ELF-1 (cell line): ENCODE measurements around the gene DPM3.
"Not testable (repeated sequence)": the region's sequence is repeated elsewhere in the genome, so short reads cannot be mapped to it uniquely, and the experiment has no call there.

Experiments
- DNase-seq: peaks from one replicate; pipeline ENCODE4 v3.0.0-alpha.2; 2016; ENCODE audit warnings: low read depth, low spot score

The DPM3 gene, protein sequence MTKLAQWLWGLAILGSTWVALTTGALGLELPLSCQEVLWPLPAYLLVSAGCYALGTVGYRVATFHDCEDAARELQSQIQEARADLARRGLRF

GRCh38 chr1:155139895-155140629, at the start of gene DPM3:
TSS of gene DPM3 (minus strand) at chr1:155140531. CDS start at chr1:155140240, 291 bp downstream.
- DNase-seq: peak; percentile 76

GRCh38 chr1:155189926-155190325, 49.6 kb upstream of the DPM3 start:
- DNase-seq: not testable (repeated sequence)

DNA sequence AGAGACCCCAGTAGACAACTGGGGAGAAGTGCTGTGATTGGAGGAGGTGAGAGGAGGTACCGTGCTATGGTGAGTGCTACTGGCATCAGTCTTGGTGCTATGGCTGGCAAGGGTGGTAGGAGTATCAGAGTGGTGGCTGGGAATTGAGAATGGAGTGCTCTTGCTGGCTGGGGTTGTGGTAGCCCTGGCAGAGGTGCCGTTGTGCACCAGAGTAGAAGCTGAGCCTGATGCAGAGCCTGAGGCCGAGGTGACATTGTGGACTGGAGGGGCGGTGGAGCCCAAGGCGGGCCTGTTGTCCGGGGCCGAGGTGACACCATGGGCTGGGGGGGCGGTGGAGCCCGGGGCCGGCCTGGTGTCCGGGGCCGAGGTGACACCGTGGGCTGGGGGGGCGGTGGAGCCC, 47.9 kb upstream of the DPM3 start:
- DNase-seq: no peak

GRCh38 chr1:155187456-155187891, 47.1 kb upstream of the DPM3 start:
- DNase-seq: no peak

DNA sequence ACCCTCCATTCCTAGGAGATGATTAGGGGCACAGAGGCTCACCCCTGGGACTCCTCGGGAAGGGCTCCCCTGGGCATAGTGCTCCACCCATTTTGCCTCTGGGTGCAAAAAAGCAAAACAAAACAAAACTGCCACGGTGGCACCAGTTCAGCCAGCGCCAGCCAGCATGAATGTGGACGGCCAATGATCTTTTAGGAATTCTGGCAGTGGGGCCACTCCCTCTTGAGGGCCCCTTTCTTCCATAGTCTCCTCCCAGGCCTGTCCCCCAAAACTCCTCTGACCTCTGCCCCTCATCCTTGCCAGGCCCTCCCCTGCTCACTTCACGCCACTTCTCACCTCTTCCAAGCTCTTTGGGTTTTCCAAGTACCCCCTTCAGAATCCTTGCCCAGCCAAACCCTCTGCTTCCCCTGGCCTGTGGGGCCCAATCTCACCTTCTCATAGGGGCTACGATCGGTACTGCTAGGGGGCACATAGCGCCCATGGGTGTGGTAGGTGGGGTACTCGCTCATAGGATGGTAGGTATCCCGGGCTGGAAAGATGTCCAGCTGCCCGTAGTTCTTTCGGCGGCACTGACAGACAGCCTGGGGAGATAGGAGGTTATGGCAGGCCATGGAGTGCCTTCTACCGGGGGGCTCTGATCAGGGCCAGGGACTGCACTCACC, 46.6 kb upstream of the DPM3 start:
- DNase-seq: no peak

- peak; percentile 15 for DNase-seq
Observed at GRCh38 chr1:155186067-155186793, 45.9 kb upstream of the DPM3 start.

DNA sequence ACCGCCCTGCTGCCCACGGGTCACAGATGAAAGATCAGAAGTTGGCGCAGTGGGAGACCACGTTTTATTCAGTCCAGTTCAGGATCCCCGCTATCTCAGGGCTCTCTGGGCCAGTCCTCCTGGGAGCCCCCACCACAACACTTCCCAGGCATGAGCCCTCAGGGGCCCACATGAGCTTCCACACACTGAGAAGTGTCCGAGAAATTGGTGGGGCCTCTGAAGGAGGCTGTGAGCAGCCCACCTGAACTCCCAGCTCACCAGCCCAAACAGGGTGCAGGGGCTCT, 45.4 kb upstream of the DPM3 start:
- no peak for DNase-seq

GRCh38 chr1:155184835-155185782, 44.8 kb upstream of the DPM3 start:
- peak; percentile 13 for DNase-seq

DNA sequence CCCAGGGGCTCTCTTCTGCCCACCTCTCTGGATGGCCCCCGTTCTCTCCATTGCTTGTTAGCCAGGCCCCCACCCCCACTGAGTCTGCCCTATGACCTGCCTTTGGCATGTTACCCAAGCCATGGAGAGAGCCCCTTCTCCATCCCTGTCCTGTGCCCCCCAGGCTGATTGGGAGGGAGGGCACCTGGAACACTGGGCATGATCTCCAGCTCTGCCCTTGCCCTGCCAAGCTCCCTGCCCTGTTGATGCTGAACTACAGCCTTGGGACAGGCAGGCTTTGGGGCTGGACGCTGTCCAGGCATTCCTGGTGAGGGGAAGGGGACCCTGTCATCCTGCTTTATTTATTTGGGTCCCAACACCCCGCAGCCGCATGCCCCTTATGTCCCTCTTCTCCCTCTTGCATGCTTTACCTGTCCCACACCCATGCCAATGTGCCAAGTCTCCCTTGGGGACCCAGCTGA, 44.0 kb upstream of the DPM3 start:
- no peak for DNase-seq

DNA sequence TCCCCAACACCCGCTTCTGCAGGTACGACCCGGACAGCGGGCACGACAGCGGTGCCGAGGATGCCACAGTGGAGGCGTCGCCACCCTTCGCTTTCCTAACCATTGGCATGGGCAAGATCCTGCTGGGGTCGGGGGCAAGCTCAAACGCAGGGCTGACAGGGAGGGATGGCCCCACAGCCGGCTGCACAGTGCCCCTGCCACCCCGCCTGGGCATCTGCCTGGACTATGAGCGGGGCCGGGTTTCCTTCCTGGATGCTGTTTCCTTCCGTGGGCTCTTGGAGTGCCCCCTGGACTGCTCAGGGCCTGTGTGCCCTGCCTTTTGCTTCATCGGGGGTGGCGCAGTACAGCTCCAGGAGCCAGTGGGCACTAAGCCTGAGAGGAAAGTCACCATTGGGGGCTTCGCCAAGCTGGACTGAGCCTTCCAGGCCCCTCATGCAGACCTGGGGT, 43.5 kb upstream of the DPM3 start:
- no peak for DNase-seq

DNA sequence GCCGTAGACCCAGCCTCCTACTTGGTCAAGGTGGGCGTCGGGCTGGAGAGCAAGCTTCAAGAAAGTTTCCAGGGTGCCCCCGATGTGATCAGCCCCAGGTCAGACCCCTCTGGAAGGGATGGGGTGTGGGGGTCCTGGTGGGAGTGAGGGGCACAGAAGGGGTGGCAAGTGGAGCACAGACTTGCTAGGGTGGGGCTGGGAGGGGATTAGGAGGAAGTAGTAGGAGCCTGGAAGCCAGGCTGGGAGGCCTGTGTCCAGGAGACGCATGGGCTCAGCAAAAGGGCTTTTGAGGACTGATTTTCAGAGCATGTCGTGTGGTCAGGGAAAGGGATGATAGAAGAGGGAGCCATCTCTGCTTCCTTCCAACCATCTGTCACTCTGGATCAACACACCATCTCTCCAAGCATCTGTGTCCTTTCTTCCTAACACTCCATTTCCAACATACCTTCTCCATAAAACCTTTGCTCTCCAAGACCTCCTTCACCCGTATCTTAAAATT, 41.8 kb upstream of the DPM3 start:
- DNase-seq: no peak

GRCh38 chr1:155181371-155182051, 41.2 kb upstream of the DPM3 start:
- DNase-seq: no peak

GRCh38 chr1:155179112-155180031, 39.0 kb upstream of the DPM3 start:
- DNase-seq: no peak

GRCh38 chr1:155178441-155179111, 38.2 kb upstream of the DPM3 start:
- peak; percentile 0 for DNase-seq

DNA sequence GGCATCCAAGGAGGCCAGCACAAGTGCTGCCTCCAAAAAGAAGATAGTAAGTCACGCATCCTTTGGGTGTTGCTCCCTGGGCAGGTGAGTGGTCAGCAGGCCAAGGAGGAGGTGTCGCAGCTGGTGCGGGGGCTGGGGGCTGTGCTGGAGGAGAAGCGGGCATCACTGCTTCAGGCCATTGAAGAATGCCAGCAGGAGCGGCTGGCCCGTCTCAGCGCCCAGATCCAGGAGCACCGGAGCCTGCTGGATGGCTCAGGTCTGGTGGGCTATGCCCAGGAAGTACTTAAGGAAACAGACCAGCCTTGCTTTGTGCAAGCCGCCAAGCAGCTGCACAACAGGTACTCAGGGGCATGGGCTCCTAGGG, 37.6 kb upstream of the DPM3 start:
- DNase-seq: peak; percentile 0

- DNase-seq: peak; percentile 71
Observed at GRCh38 chr1:155177192-155177917, 37.0 kb upstream of the DPM3 start.

- peak; percentile 72 for DNase-seq
Observed at GRCh38 chr1:155176544-155177071, 36.3 kb upstream of the DPM3 start.

DNA sequence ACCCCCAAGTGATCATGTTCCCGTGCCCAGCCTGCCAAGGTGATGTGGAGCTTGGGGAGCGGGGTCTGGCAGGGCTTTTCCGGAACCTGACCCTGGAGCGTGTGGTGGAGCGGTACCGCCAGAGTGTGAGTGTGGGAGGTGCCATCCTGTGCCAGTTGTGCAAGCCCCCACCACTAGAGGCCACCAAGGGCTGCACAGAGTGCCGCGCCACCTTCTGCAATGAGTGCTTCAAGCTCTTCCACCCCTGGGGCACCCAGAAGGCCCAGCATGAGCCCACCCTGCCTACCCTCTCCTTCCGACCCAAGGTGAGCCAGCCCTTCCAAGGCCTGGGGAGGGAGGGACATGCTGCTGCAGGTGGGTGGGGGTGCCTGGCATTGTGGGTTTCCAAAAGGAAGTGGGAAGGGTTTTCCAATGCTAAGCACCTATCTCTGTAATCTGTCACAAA, 35.6 kb upstream of the DPM3 start:
- DNase-seq: no peak
